HUDEP-2 (cell line): ENCODE measurements around the gene SV2B.

Source experiments
- DNase-seq, 76 experiments: peaks; one replicate each; lab custom pipeline; 2025; ENCODE audit not compliant: unreplicated experiment in 76 of 76; lab: John Stamatoyannopoulos, UW

Gene SV2B

GRCh38 chr15:91225741-91226140, 125.7 kb downstream of the SV2B start:
- DNase-seq: no peak

DNA sequence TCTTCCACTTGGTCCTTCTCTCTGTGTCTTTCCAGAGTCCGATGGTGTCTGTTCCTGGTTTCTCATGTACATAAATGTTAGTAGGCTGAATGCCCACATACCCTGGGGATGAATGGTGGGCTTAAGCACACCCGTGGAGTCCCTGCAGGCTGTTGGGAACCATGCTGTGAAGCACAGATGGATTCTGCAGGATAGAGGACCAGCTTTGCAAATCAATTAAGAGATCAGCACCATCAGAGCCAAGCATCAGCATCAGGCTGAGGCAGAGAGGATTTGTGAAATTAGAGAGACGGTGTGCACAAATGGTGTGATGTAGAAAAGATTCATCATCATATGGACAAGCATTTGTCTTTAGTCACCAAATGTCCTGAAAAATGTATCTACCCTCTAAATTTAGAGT, 127.1 kb downstream of the SV2B start:
- no peak for DNase-seq

DNA sequence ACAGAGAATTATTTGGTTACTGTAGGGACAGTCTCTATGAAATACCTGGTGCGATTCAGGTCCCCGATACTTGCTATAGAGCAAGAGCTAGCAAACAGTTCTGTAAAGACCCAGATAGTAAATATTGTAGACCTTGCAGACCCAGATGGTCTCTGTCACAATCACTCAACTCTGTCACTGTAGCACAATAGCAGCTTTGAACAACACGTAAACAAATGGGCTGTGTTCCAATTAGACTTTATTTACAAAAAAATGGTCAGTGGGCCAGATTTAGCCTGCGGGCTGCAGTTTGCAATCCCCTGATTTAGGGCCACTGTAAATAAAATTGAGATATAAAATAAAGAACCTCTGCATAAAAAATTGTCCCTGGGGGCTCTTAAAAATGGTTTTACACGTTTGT, 127.7 kb downstream of the SV2B start:
- DNase-seq: no peak

GRCh38 chr15:91228383-91228782, 128.3 kb downstream of the SV2B start:
- DNase-seq: no peak

GRCh38 chr15:91228890-91229289, 128.8 kb downstream of the SV2B start:
- DNase-seq: no peak

GRCh38 chr15:91231703-91232102, 131.6 kb downstream of the SV2B start:
- no peak for DNase-seq

DNA sequence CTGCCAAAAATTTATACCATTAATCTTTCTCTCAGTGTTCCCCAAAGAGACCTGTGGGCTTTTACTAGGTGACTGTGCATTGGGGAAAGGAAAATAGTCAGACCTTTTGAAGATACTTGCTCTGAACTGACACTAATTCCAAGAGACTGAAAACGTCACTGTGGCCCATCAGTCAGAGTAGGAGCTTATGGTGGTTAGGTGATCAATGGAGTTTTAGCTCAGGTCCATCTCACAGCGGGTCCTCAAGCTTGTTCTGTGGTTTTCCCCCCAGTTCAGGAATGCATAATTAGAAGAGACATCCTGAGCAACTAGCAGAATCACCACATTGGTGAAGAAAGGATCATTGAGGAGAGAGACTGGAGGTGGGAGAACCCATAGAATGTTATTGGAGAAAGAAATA, 134.7 kb downstream of the SV2B start:
- no peak for DNase-seq

DNA sequence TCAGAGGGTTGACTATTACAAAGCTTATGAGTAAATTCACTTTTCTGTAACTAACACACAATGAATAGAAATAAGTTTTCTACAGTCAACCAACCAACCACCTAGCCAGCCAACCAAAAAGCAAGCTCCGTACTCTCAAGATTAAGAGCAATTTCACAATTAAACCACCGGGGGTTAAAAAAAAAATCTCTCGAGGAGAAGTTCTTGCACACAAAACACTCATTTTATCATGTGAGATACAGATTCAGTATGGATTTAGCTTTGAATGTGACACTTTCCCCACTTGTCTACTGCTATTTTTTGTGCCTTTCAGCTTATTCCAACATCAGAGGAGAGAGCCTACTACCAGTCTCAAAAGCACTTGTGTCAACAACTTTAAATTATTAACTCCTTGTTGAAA, 135.3 kb downstream of the SV2B start:
- DNase-seq: no peak

- DNase-seq: no peak
These were observed 137.4 kb downstream of the SV2B start for GRCh38 chr15:91237445-91237844.

DNA sequence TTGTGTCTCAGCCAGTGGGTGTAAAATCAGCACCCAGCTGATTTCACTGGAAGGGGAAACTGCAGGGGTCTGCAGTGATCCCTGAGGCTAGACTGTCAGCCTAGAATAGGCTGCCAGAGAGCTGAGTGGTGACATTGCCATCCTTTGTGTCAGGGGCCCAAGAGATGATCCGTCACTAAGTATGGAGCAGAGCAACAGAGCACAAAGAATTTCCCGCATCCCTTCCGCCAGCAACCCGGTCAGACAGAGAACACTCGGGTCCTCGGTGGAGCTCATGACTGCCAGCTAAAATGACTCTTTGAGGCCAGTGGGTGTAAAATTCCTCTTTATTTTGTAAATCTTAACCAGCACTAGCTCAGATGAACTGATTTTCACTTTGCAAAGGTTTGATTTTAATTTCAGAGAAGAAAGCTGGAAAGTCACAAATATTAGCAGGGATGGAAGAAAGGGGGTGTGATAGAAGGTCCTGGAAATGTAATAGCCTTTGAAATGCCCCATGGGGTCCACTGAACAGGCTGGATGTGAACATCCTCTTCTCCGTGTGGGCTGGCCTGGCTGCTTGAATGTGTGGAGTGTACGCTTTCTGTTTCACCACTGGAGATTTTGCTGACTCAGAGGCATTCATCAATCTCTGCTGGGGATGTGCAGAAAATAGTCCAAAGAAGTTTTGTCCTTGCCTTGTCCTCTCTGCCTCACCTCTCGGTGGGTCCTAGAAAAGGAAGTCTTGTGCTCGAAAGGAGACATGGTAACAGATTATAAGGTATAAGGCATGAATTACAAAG, 138.8 kb downstream of the SV2B start:
- no peak for DNase-seq

DNA sequence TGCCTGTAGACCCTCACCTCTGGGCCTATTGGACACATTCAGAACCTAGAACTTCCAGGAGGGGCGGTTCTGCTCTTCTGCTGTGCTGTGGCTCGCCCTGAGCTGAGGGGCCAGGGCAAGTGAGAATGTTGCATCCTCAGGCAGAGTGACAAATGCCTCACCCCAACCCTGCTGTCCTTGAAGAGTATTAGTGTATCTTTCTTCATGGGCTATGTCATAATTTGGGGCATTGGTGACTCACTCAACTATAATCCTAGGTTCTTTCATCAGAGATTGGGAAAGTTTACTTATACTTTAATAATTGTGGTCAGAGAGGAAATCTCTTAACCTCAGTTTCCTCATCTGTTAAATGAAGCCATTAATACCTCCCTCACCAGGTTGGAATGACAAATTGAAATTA, 143.8 kb downstream of the SV2B start:
- DNase-seq: no peak

GRCh38 chr15:91244919-91245318, 144.9 kb downstream of the SV2B start:
- no peak for DNase-seq

DNA sequence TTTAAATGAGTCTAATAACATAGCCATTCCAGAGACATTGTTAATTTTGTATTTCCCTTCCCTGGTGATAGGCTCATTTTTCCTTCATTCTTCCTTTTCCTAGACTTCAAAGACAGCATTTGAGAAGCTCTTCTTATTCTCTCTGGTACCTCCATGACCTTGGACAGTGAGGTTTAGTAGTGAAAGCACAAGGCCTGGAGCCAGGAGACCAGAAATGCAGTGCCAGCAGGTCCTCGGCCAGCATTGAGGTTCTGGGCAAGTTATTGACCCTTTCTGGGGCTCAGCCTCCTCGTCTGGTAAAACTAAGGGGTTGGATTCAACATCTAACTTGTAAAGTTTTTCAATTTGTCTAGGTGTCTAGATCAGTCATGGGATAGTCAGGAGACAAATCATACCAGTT, 146.9 kb downstream of the SV2B start:
- no peak for DNase-seq

GRCh38 chr15:91249591-91249990, 149.5 kb downstream of the SV2B start:
- DNase-seq: no peak

GRCh38 chr15:91252322-91252721, 152.3 kb downstream of the SV2B start:
- DNase-seq: no peak

DNA sequence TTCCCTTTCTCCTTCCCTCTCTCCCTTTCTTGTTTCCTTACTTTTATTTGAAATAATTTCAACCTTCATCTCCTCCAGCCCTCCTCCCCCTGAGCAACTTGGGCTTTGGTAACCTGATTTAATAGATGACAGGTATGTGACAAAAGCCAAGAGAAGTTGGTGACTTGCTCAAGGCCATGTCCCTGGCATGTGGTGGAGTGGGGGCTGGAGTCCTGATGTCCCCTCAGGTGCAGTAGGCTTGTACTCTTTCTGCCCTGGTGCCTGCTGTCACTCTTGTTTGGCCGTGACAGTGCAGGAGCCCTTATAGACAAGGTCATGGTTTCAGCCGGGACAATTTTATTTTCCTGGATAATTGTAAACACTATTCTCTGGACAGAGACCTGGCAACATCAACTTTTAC, 152.7 kb downstream of the SV2B start:
- no peak for DNase-seq

GRCh38 chr15:91253605-91254004, 153.5 kb downstream of the SV2B start:
- no peak for DNase-seq

DNA sequence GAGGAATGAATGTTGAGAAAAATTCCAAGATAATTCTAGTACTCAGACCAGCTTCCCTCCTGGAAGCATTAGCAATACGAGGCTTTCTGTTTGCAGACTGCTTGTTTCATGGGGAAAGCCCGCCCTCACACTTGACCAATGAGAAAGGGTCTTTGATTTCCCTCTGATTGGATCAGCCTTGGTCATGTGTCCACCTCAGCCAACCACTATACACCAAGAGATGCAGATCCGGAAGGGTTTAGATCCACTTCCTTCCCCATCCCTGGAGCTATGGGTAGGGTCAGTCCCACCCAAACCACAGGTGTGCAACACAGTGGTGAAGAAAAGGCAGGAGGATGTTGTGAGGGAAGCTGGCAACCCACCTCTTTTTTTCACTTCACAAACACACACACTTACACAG, 154.7 kb downstream of the SV2B start:
- DNase-seq: no peak

GRCh38 chr15:91255670-91256192, 155.7 kb downstream of the SV2B start:
- DNase-seq: no peak

- DNase-seq: no peak
These were observed 157.8 kb downstream of the SV2B start for GRCh38 chr15:91257746-91258414.

GRCh38 chr15:91258415-91258759, 158.3 kb downstream of the SV2B start:
- peak in 3 of 76 experiments; percentile 1 to 15 (median 3) for DNase-seq

GRCh38 chr15:91259077-91259476, 159.0 kb downstream of the SV2B start:
- no peak for DNase-seq
